Limb (tissue), 2 donors: ENCODE measurements around the gene WRNIP1.
A peak's percentile ranks its signal among the peaks of the same experiment; 100 is the strongest.
"Not testable (repeated sequence)": the region's sequence is repeated elsewhere in the genome, so short reads cannot be mapped to it uniquely, and the experiment has no call there.

Experiments used
- DNase-seq, 2 donors: peaks; one replicate each; pipeline ENCODE4 v3.0.0-alpha.2; 2016; ENCODE audit errors: extremely low spot score in 2 of 2

Gene WRNIP1

GRCh38 chr6:2760882-2761842, 4.0 kb upstream of the WRNIP1 start:
- DNase-seq: no peak

GRCh38 chr6:2762868-2763267, 2.3 kb upstream of the WRNIP1 start:
- DNase-seq: not testable (repeated sequence)

GRCh38 chr6:2763345-2763841, 1.8 kb upstream of the WRNIP1 start:
- DNase-seq: peak in 1 of 2 donors; percentile 39

GRCh38 chr6:2763876-2764540, 1.2 kb upstream of the WRNIP1 start:
- peak in 1 of 2 donors; percentile 37 for DNase-seq

- peak in 1 of 2 donors; percentile 70 for DNase-seq
Observed at GRCh38 chr6:2764610-2765165, 505 bp upstream of the WRNIP1 start.

- peak in 1 of 2 donors; percentile 69 for DNase-seq
Observed at GRCh38 chr6:2765896-2766766, 938 bp downstream of the WRNIP1 start.

- no peak for DNase-seq
Observed at GRCh38 chr6:2766767-2767656, 1.8 kb downstream of the WRNIP1 start.

- no peak for DNase-seq
Observed at GRCh38 chr6:2767657-2768524, 2.7 kb downstream of the WRNIP1 start.

- no peak for DNase-seq
Observed at GRCh38 chr6:2768696-2769095, 3.5 kb downstream of the WRNIP1 start.

GRCh38 chr6:2770171-2770570, 5.0 kb downstream of the WRNIP1 start:
- DNase-seq: no peak

- no peak for DNase-seq
Observed at GRCh38 chr6:2771079-2771478, 5.9 kb downstream of the WRNIP1 start.

GRCh38 chr6:2772840-2773239, 7.6 kb downstream of the WRNIP1 start:
- no peak for DNase-seq

GRCh38 chr6:2773449-2773848, 8.3 kb downstream of the WRNIP1 start:
- no peak for DNase-seq

- DNase-seq: no peak
Observed at GRCh38 chr6:2775003-2775402, 9.8 kb downstream of the WRNIP1 start.

GRCh38 chr6:2777249-2777648, 12.1 kb downstream of the WRNIP1 start:
- no peak for DNase-seq

- no peak for DNase-seq
Observed at GRCh38 chr6:2780102-2780737, 15.0 kb downstream of the WRNIP1 start.

- no peak for DNase-seq
Observed at GRCh38 chr6:2781685-2782355, 16.6 kb downstream of the WRNIP1 start.

- DNase-seq: no peak
Observed at GRCh38 chr6:2782356-2782708, 17.1 kb downstream of the WRNIP1 start.
